Measurements from ENCODE around the gene PHF21A.
"Not testable (repeated sequence)": the region's sequence is repeated elsewhere in the genome, so short reads cannot be mapped to it uniquely, and the experiment has no call there.

PHF21A gene

GRCh38 chr11:45902452-45903380 is 218.5 kb downstream of the PHF21A start:
- DNase-seq (ENCODE audit: low read depth) = no peak

- DNase-seq (ENCODE audit: low read depth) = no peak
Observed at GRCh38 chr11:45901626-45902025, 219.6 kb downstream of the PHF21A start.

GRCh38 chr11:45900916-45901617 is 220.2 kb downstream of the PHF21A start:
- no peak for DNase-seq (ENCODE audit: low read depth)

GRCh38 chr11:45900175-45900800 is 221.0 kb downstream of the PHF21A start:
- not testable (repeated sequence) for DNase-seq (ENCODE audit: low read depth)

- DNase-seq (ENCODE audit: low read depth) = no peak
Observed at GRCh38 chr11:45899448-45900174, 221.6 kb downstream of the PHF21A start.

GRCh38 chr11:45899086-45899447 is 222.2 kb downstream of the PHF21A start:
- no peak for DNase-seq (ENCODE audit: low read depth)

- no peak for DNase-seq (ENCODE audit: low read depth)
Observed at GRCh38 chr11:45897556-45897955, 223.7 kb downstream of the PHF21A start.

- DNase-seq (ENCODE audit: low read depth) = no peak
Observed at GRCh38 chr11:45896422-45896984, 224.8 kb downstream of the PHF21A start.

GRCh38 chr11:45895553-45896259 is 225.5 kb downstream of the PHF21A start:
- no peak for DNase-seq (ENCODE audit: low read depth)

- DNase-seq (ENCODE audit: low read depth) = no peak
Observed at GRCh38 chr11:45894555-45895247, 226.6 kb downstream of the PHF21A start.

GRCh38 chr11:45892856-45893255 is 228.4 kb downstream of the PHF21A start:
- no peak for DNase-seq (ENCODE audit: low read depth)

GRCh38 chr11:45890886-45891550 is 230.2 kb downstream of the PHF21A start:
- DNase-seq (ENCODE audit: low read depth) = no peak

- no peak for DNase-seq (ENCODE audit: low read depth)
Observed at GRCh38 chr11:45889966-45890365, 231.3 kb downstream of the PHF21A start.

GRCh38 chr11:45889555-45889954 is 231.7 kb downstream of the PHF21A start:
- no peak for DNase-seq (ENCODE audit: low read depth)

GRCh38 chr11:45887587-45887986 is 233.7 kb downstream of the PHF21A start:
- no peak for DNase-seq (ENCODE audit: low read depth)

- DNase-seq (ENCODE audit: low read depth) = no peak
Observed at GRCh38 chr11:45886816-45887520, 234.3 kb downstream of the PHF21A start.

- no peak for DNase-seq (ENCODE audit: low read depth)
Observed at GRCh38 chr11:45885921-45886721, 235.1 kb downstream of the PHF21A start.

- no peak for DNase-seq (ENCODE audit: low read depth)
Observed at GRCh38 chr11:45885274-45885920, 235.9 kb downstream of the PHF21A start, which contains the start of gene MAPK8IP1. Gene MAPK8IP1 (plus strand): TSS chr11:45885651. CDS start chr11:45885821, 170 bp downstream.
